Ishikawa (cell line): ENCODE measurements around the gene MELTF.

Experiments
- MAX ChIP-seq: IDR thresholded peaks from 2 replicates; pipeline ENCODE4 v1.6.1; 2012
- TCF12 ChIP-seq: IDR thresholded peaks from 2 replicates; pipeline ENCODE4 v1.6.1; 2012; ENCODE audit warnings: low read depth

- TF ChIP-seq TCF12 (no peak), MAX (no peak)
These were observed 20.9 kb upstream of the MELTF start for GRCh38 chr3:197050511-197050910.
